Thoracic aorta (tissue), 2 donors: ENCODE results near the gene CAPN1. TPM values are rescaled to one million over a fixed set of nuclear protein-coding genes. Genes with fewer than 3 reads are reported as not detected.
A peak's percentile ranks its signal among the peaks of the same experiment; 100 is the strongest.

Experiments used
- ATAC-seq: fragments of 150-250 bp; one replicate; pipeline ENCODE4 v1.8.0; 2017; ENCODE audit warnings: low read depth; ENCODE audit not compliant: insufficient number of reproducible peaks, low FRiP score
- DNase-seq: peaks from one replicate; pipeline ENCODE4 v3.0.0-alpha.2; 2020; ENCODE audit warnings: low spot score
- H3K27ac ChIP-seq, 2 donors: fragments of 200-600 bp; sonication (generic); 1 replicate in 1 of 2; 2 replicates in 1 of 2; pipeline ENCODE4 v1.5.1; 2016; ENCODE audit warnings: mild to moderate bottlenecking in 2 of 2, moderate library complexity in 2 of 2
- H3K27me3 ChIP-seq: fragments of 200-600 bp; sonication (generic); replicated peaks from 2 replicates; pipeline ENCODE4 v1.6.0; 2016; ENCODE audit warnings: mild to moderate bottlenecking; ENCODE audit not compliant: insufficient read depth
- H3K36me3 ChIP-seq: fragments of 200-600 bp; sonication (generic); one replicate; pipeline ENCODE4 v1.5.1; 2016
- H3K4me1 ChIP-seq, 2 donors: fragments of 200-600 bp; sonication (generic); 1 replicate in 1 of 2; 2 replicates in 1 of 2; pipeline versions ENCODE4 v1.5.1 to v1.6.0; 2016; ENCODE audit warnings: low read depth in 2 of 2, mild to moderate bottlenecking in 1 of 2; ENCODE audit not compliant: control insufficient read depth in 1 of 2
- H3K4me3 ChIP-seq: fragments of 200-600 bp; sonication (generic); 2 replicates; pipeline ENCODE4 v1.5.1; 2016; ENCODE audit warnings: mild to moderate bottlenecking
- H3K9me3 ChIP-seq: fragments of 200-600 bp; sonication (generic); 2 replicates; pipeline ENCODE4 v1.5.1; 2016
- CTCF ChIP-seq: fragments of 200-600 bp; sonication (generic); IDR thresholded peaks from one replicate; pipeline ENCODE4 v1.5.1; 2019; ENCODE audit warnings: antibody characterized with exemption
- total RNA-seq, 2 donors: library from RNA; depleted of rRNA; stranded (reverse); fragments of >200 nt; gene quantifications; one replicate each; pipeline versions ENCODE4 v1.1.0 to v1.2.3, GENCODE V29; 2016

Gene CAPN1
- total RNA-seq, result 100 to 1,000 TPM; 168 to 203 TPM

GRCh38 chr11:65181569-65182257 lies at the start of gene CAPN1:
TSS of gene CAPN1 (plus strand) at chr11:65181928. CDS start at chr11:65182702, 774 bp downstream.
- no peaks in the 10 kb centered on the region for H3K27me3 ChIP-seq
- no peaks in the 10 kb centered on the region for H3K9me3 ChIP-seq
- H3K4me3 ChIP-seq, result peak within 1 kb of the TSS; percentile 96
- peak within 1 kb of the TSS; percentile 89 for H3K27ac ChIP-seq
- H3K36me3 ChIP-seq, result peaks cover 17% of the 10 kb centered on the region
- DNase-seq (peak; percentile 82), ATAC-seq (peak; percentile 43)
- TF ChIP-seq CTCF, result no peak
- peaks cover 15 to 26% of the 10 kb centered on the region in 2 donors for H3K4me1 ChIP-seq

GRCh38 chr11:65132238-65132987 lies 49.3 kb upstream of the CAPN1 start:
- no peaks in the 10 kb centered on the region for H3K27me3 ChIP-seq
- H3K9me3 ChIP-seq, result no peaks in the 10 kb centered on the region
- H3K4me1 ChIP-seq, result peaks cover 15 to 31% of the 10 kb centered on the region in 2 donors
- peaks cover 48% of the 10 kb centered on the region for H3K36me3 ChIP-seq
- no peak overlapping the region for H3K27ac ChIP-seq
- ATAC-seq (no peak), DNase-seq (no peak)
- H3K4me3 ChIP-seq, result peak overlapping the region; percentile 81
- TF ChIP-seq CTCF, result no peak

DNA sequence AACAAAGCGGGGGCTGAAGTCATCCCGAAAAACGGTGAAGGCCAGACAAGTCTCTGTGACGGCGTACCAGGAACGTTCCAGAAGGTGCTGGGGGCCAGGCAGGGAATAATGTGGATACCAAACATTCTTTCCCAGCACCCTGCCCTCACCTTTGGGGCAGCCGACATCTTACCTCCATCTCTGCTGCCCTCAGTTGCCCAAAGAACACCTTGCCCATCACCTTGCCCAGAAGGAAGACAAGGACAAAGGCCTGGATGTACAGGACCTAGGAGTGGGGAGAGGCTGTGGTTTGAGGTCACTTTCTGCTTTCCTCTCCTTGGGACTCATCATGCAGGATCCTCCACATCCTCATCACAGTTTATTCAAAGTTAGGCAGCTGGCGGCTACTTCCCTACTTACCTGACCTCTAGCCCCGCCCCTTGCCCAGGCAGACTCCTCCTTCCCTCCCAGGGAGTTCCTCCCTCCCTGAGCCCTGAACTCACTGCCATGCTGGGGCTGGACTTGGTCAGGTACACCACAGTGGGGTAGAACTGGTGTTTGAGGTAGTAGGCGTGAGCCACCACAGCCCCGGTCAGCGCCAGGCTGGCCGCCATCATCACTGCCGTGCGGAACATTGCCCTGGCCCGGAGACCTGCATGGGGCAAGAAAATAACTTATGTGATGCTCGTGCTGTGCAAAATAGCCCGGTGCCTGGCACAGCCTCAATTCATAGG lies 48.6 kb upstream of the CAPN1 start:
- Histone ChIP-seq H3K36me3 (peaks cover 41% of the 10 kb centered on the region), H3K27me3 (no peaks in the 10 kb centered on the region), H3K4me3 (peak overlapping the region; percentile 81), H3K9me3 (no peaks in the 10 kb centered on the region), H3K27ac (peak overlapping the region; percentile 94 to 100), H3K4me1 (peaks cover 15 to 31% of the 10 kb centered on the region in 2 donors)
- ATAC-seq (no peak), DNase-seq (no peak)
- TF ChIP-seq CTCF, result no peak

GRCh38 chr11:65133724-65134123 lies 48.0 kb upstream of the CAPN1 start:
- peaks cover 36% of the 10 kb centered on the region for H3K36me3 ChIP-seq
- H3K27ac ChIP-seq, result peak overlapping the region; percentile 94 to 100
- TF ChIP-seq CTCF, result no peak
- no peak for ATAC-seq
- H3K9me3 ChIP-seq, result no peaks in the 10 kb centered on the region
- no peaks in the 10 kb centered on the region for H3K27me3 ChIP-seq
- DNase-seq, result no peak
- H3K4me3 ChIP-seq, result peak overlapping the region; percentile 81
- H3K4me1 ChIP-seq, result peaks cover 15 to 31% of the 10 kb centered on the region in 2 donors
